G401 (cell line): Measurements from ENCODE around the gene ADAMTS2. TPM values are rescaled to one million over a fixed set of nuclear protein-coding genes. Genes with fewer than 3 reads are reported as not detected.

ENCODE experiments used
- DNase-seq: peaks from one replicate; pipeline ENCODE4 v3.0.0-alpha.2; 2015; ENCODE audit warnings: low spot score
- in situ Hi-C: cut with HindIII; loops from 2 replicates; pipeline ENCODE4 v1.10.0; 2016; ENCODE audit warnings: low sequenced_read_pairs, mixed read lengths
- total RNA-seq: library from RNA; depleted of rRNA; stranded (reverse); fragments of >200 nt; shearing (Covaris generic); gene quantifications from 2 replicates; pipeline ENCODE4 v1.2.3, GENCODE V29; 2014

ADAMTS2 gene
- total RNA-seq, 1 experiment from 2014 or later: not detected

GRCh38 chr5:179131321-179131835 is 213.9 kb downstream of the ADAMTS2 start:
- in situ Hi-C loops: no loop called here

DNA sequence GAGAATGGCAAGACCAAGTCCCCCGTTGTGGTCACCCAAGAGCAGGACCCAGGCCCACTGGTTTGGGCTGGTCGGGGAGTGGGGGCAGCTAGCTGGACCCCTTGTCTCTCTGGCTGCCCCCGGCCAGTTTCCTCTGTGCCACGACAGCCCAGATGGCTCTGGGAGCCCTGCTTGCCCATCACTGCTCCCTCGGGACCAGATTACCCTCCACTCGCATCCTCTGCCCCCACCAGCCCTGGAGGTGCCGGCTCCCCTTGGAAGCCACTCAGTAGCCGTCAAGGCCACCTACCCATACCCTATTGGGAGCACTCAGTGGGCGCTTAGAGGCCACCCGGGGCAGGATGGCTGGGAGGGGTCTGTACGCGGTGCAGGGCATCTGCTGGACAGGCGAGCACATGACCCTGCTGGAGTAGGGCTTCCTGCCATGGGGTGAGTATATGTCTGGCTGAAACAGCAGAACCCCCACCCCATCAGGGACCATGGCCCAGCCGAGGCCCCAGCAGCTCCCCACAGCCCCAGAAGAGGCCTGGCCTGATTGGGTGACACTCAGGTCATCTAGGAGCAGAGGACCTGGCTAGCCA is 215.1 kb downstream of the ADAMTS2 start:
- no peak for DNase-seq
- in situ Hi-C loops: no loop called here

More at GRCh38 chr5:179131321-179131835, 213.9 kb downstream of the ADAMTS2 start:
- DNase-seq: no peak

DNA sequence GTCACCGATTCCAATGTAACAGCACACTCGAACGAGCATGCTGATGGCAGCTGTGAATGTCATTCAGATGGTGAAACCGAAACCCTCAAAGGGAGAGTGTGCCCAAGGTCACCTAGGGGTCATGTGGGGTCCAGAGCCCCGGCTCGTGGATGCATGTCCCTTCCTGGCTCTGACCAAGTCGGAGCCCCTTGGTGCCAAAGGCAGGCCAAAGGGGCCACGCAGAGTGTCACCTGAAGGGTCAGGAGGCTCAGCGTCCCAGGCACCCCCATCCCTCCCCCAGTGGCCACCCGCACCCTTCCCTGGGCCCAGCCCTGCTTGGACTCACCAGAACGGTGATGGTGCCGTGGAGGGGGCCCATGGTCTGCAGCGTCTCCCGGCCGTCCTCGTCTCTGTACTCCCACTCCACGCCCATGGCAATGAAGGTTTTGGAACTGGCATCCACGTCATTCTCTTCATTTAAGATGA is 215.6 kb downstream of the ADAMTS2 start:
- no peak for DNase-seq
- in situ Hi-C loops: no loop called here

GRCh38 chr5:179128976-179129375 is 216.3 kb downstream of the ADAMTS2 start:
- no peak for DNase-seq
- in situ Hi-C loops: no loop called here

DNA sequence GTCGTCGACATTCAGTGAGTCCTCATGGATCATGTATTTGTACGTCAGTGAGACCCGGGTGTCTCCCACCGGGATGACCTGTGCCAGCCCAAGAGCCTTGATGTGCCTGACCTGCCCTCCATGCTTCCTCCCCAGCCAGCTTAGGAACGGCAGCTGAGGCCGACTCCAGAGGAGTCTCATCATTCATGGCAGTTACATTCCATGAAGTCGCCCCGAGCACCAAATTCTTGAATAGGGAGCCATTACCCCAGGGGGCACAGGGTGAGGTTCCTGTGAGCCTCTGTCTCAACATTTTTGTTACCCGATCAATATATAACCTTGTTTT is 217.3 kb downstream of the ADAMTS2 start:
- DNase-seq: no peak
- in situ Hi-C loops: no loop called here

DNA sequence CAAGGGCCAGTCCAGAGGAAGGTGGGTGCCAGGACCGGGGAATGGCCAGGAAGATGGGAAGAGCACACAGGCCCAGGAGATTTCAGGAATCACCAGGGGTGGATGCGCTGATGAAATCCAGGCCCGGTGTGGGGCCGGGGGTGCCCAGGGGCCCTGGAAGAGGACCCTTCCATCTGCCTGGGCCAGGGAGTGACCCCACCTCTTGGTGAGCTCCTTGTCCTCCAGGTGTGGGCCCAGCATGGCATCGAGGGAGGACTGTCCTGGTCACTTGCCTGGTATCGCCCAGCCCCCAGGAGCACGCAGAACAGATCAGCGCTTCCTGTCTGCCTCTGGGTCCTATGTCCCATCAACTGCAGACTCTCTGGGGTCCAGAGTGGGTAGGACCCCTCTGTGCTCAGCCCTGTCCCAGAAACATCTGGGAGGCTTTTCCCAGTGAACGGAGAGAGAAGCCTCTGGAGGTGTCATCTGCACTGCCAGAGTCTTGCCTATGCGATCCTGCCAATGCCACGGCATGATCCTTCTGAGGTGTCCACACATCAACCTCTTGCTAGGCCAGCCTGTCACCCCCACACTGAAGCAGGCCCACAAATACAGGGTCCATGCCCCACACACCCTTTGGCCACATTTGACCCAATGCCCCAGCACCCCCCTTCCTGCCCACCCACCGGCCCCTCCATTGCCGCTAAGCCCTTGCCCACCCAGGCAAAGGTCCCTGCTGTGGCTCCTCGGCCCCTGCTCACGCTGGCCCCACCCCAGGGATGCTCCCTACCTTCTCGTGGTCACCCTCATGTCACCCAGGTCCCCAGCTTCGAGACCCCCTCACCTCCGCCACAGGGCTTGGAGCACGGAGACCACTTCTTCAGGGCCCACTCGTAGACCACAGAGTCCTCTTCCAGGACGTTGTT is 217.9 kb downstream of the ADAMTS2 start:
- in situ Hi-C loops: no loop called here
- DNase-seq: no peak

DNA sequence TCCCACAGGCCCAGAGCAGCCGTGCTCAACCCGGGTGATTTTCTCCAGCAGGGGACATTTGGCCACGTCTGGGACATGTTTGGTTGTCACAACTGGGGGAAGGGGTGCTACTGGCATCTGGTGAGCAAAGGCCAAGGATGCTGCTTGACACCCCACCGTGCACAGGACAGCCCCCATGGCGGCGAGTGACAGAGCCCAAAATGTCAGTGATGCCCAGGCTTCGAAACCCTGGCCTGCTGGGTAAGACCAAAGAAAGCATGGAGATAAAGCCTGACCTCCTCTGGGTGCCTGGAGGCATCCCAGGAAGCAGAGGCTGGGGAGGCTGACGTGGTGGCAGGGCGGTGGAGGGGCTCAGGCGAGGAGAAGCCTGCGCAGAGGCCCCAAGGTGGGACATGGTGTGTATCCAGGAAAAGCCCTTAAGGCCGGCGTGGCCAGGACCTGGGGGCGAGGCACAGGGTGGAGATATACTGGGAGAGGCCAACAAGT is 218.7 kb downstream of the ADAMTS2 start:
- in situ Hi-C loops: no loop called here
- no peak for DNase-seq

- no peak for DNase-seq
- in situ Hi-C loops: no loop called here
Observed at GRCh38 chr5:179125789-179126505, 219.3 kb downstream of the ADAMTS2 start.

- in situ Hi-C loops: no loop called here
- no peak for DNase-seq
Observed at GRCh38 chr5:179124853-179125788, 220.1 kb downstream of the ADAMTS2 start.

- in situ Hi-C loops: no loop called here
Observed at GRCh38 chr5:179124273-179124852, 220.9 kb downstream of the ADAMTS2 start.

DNA sequence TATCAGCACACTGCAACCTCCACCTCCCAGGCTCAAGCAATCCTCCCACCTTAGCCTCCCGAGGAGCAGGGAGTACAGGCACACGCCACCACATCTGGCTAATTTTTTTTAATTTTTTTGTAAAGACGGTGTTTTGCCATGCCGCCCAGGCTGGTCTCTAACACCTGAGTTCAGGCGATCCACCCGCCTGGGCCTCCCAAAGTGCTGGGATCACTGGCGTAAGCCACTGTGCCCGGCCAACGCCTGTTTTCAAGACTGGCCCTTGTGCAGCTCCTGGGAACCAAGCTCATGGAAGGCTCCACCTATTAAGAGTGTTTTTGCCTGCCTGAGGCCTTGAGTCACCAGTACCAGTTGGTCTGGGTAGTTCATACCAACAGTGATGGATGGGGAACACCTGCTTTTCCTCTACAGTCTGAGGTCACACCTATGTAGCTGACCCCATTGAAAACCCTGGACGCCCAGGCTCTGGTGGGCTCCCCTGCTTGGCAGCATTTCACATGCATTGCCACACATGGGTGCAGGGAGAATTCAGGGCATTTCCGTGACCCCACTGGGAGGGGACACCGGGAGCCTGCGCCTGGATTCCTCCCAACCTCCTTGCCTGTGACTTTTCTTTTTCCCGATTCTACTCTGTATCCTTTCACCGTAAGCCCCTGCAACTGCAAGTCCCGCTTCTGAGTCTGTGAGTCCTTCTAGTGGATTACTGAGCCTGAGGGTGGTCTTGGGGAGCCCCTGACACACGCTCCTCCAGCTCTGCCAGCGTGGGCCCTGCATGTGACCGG is 221.6 kb downstream of the ADAMTS2 start:
- no peak for DNase-seq
- in situ Hi-C loops: no loop called here

More at GRCh38 chr5:179124273-179124852, 220.9 kb downstream of the ADAMTS2 start:
- DNase-seq: no peak

- DNase-seq: no peak
- in situ Hi-C loops: no loop called here
Observed at GRCh38 chr5:179123109-179123426, 222.2 kb downstream of the ADAMTS2 start.

DNA sequence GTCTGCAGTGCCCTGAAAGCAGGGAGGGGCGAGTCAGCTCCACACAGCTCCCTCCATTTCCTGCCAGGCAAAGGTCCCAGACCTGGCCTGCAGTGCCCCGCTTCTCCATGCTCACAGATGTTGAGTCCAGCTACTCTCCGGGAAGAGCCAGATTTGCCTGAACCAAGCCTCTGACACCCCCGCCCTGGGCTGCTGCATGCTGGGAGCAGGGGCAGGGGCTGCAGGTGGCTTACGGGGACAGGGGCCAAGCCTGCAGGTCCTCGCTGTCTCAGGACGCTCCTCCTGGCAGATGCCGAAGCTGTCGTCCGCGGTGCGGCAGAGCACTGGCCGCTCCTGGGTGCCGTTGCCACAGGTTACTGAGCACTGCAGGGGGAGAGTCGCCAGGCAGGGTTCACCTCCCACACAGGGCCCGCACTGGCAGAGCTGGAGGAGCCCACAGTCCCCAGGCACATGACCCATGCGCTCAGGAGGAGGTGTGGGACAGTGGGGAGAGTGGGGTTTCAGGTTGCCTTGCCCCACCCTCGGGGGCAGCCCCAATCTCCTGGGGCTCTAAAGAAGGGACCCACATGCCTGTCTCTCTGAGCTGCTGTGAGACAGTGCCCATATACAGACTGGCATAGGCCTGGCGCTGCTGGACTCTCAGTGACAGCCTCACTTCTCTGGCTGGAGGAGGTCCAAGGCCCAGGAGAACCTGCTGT is 222.7 kb downstream of the ADAMTS2 start:
- no peak for DNase-seq
- in situ Hi-C loops: no loop called here

- no peak for DNase-seq
- in situ Hi-C loops: no loop called here
Observed at GRCh38 chr5:179121667-179122111, 223.6 kb downstream of the ADAMTS2 start.

DNA sequence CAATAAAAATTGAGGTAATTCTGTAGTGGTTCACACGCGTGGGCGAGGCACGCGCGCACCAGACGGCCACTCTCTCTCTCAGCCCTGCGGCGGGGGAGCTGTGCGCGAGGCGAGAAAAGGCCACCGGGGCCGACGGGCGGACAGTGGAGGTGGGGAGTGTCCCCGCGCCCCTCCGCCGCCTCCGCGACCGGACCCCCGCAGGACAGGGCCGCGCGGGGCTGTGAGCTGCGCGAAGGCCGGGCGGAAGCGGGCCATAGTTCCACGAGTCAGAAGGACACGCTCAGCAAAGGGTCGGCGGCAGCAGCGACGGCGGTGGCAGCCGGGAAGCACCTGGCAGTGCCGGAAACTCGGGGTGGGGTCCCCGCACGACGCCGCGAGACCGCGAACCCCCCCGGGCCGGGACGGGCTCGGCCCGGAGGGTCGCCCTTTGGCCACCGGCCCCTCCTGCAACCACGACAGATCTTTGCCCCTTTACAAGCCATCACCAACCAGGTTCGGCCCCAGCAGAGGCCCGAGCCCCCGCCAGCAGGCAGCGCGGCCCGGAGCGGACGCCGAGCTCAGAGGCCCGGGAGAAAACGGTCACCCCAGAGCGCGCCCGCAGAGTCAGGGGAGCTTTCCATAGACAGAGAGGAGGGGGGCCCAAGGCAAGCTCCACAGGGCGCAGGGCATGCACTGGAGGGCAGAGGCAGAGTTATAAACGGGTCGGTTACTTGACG is 224.2 kb downstream of the ADAMTS2 start:
- in situ Hi-C loops: no loop called here
- no peak for DNase-seq

DNA sequence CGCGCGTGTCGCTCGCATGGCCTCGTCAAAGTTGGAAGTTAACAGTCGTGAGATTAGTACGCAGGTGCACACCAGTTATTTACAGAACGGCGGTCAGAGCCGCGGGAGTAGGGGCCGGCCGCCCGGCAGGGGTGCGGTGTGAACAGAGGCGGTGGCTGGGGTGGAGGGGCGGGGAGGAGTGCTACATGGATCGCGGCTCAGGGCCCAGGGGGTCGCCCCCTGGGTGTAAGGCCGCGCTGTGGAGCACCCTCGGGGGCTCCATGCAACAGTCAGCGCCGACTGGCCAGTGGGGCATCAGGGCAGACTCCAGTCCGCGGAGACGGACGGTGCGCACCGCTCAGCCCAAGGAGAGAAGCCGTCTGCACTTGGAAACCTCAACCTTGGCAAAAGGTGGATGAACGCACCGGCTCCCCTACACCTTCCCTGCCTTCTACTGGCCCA is 224.8 kb downstream of the ADAMTS2 start:
- DNase-seq: no peak
- in situ Hi-C loops: no loop called here
